Calu3 (cell line): Measurements from ENCODE around the gene CREM. TPM values are rescaled to one million over a fixed set of nuclear protein-coding genes. Genes with fewer than 3 reads are reported as not detected.

Source experiments
- BruUV-seq: library from RNA; stranded (reverse); fragments of 400-500 nt; replicated peaks from 2 replicates; lab custom pipeline; 2021; lab: Mats Ljungman, UMichigan
- CTCF ChIA-PET: fragments of 300-600 bp; sonication (Branson Sonifier 250); formaldehyde crosslinking; loops from one replicate; lab custom pipeline; 2022; ENCODE audit warnings: antibody characterized with exemption; lab: Charles Lee
- DNase-seq: peaks from one replicate; pipeline ENCODE4 v3.0.0; 2022
- H3K27ac Mint-ChIP-seq: one replicate; pipeline ENCODE4 v1.8.0; 2022; ENCODE audit warnings: mixed read lengths; ENCODE audit not compliant: unreplicated experiment
- H3K27me3 Mint-ChIP-seq: one replicate; pipeline ENCODE4 v1.8.0; 2022; ENCODE audit warnings: mixed read lengths; ENCODE audit not compliant: unreplicated experiment
- H3K36me3 Mint-ChIP-seq: one replicate; pipeline ENCODE4 v1.8.0; 2022; ENCODE audit warnings: mild to moderate bottlenecking, moderate library complexity, mixed read lengths; ENCODE audit not compliant: insufficient read depth, unreplicated experiment
- H3K4me1 Mint-ChIP-seq: one replicate; pipeline ENCODE4 v1.8.0; 2022; ENCODE audit warnings: mild to moderate bottlenecking, low read depth, mixed read lengths; ENCODE audit not compliant: unreplicated experiment
- H3K4me3 Mint-ChIP-seq: one replicate; pipeline ENCODE4 v1.8.0; 2022; ENCODE audit warnings: mild to moderate bottlenecking, low read depth, moderate library complexity, mixed read lengths; ENCODE audit not compliant: unreplicated experiment
- H3K9me3 Mint-ChIP-seq: one replicate; pipeline ENCODE4 v1.8.0; 2022; ENCODE audit warnings: low read depth, mixed read lengths; ENCODE audit not compliant: unreplicated experiment
- CTCF ChIP-seq: fragments of 200-600 bp; IDR thresholded peaks from one replicate; pipeline ENCODE4 v1.8.0; 2022; ENCODE audit warnings: antibody characterized with exemption; ENCODE audit not compliant: unreplicated experiment
- intact Hi-C: fragments of 100-400 bp; cut with micrococcal nuclease; formaldehyde crosslinking; loops from one replicate; pipeline ENCODE4 v1.10.0; 2022; ENCODE audit not compliant: unreplicated experiment
- total RNA-seq: library from RNA; stranded (reverse); gene quantifications from 2 replicates; pipeline ENCODE4 v1.2.3, GENCODE V29; 2022

CREM gene
- total RNA-seq, 1 experiment from 2014 or later = 20.3 TPM

- H3K9me3 Mint-ChIP-seq = no peaks in the 10 kb centered on the region
- no peaks in the 10 kb centered on the region for H3K36me3 Mint-ChIP-seq
- no peak overlapping the region for H3K27ac Mint-ChIP-seq
- CTCF ChIA-PET = no interaction called here
- H3K27me3 Mint-ChIP-seq = no peaks in the 10 kb centered on the region
- no peak for TF ChIP-seq CTCF
- intact Hi-C loops = no loop called here
- no peak for DNase-seq
- no peaks in the 10 kb centered on the region for H3K4me1 Mint-ChIP-seq
- BruUV-seq = no TSS peak
- no peak overlapping the region for H3K4me3 Mint-ChIP-seq
These were observed 62.3 kb downstream of the CREM start for GRCh38 chr10:35188954-35189353.

GRCh38 chr10:35191523-35191922, 64.9 kb downstream of the CREM start:
- BruUV-seq = no TSS peak

GRCh38 chr10:35192645-35193249, 66.1 kb downstream of the CREM start:
- H3K36me3 Mint-ChIP-seq = peaks cover 13% of the 10 kb centered on the region
- DNase-seq = no peak
- no peak overlapping the region for H3K4me3 Mint-ChIP-seq
- TF ChIP-seq CTCF = no peak
- peaks cover 14% of the 10 kb centered on the region for H3K4me1 Mint-ChIP-seq
- intact Hi-C loops = no loop called here
- BruUV-seq = no TSS peak
- no peaks in the 10 kb centered on the region for H3K27me3 Mint-ChIP-seq
- no peak overlapping the region for H3K27ac Mint-ChIP-seq
- no peaks in the 10 kb centered on the region for H3K9me3 Mint-ChIP-seq
- CTCF ChIA-PET = no interaction called here

More at GRCh38 chr10:35191523-35191922, 64.9 kb downstream of the CREM start:
- no peaks in the 10 kb centered on the region for H3K9me3 Mint-ChIP-seq
- no peaks in the 10 kb centered on the region for H3K27me3 Mint-ChIP-seq
- H3K36me3 Mint-ChIP-seq = peaks cover 9% of the 10 kb centered on the region
- H3K4me1 Mint-ChIP-seq = peaks cover 14% of the 10 kb centered on the region
- H3K4me3 Mint-ChIP-seq = no peak overlapping the region
- CTCF ChIA-PET = no interaction called here
- H3K27ac Mint-ChIP-seq = no peak overlapping the region
- no peak for DNase-seq
- TF ChIP-seq CTCF = no peak
- intact Hi-C loops = no loop called here

GRCh38 chr10:35194471-35194870, 67.8 kb downstream of the CREM start:
- Mint-ChIP-seq H3K9me3 (no peaks in the 10 kb centered on the region), H3K36me3 (peaks cover 13% of the 10 kb centered on the region), H3K4me1 (peaks cover 14% of the 10 kb centered on the region), H3K4me3 (no peak overlapping the region), H3K27ac (no peak overlapping the region), H3K27me3 (no peaks in the 10 kb centered on the region)
- no peak for DNase-seq
- BruUV-seq = no TSS peak
- CTCF ChIA-PET = interaction anchor here (0.5 to 2.2 kb wide), 2 partner anchors 10 to 68 kb away, joined by 3 to 37 read pairs; partner anchors contain the start of gene CREM
- TF ChIP-seq CTCF = no peak
- intact Hi-C loops = no loop called here
